ENCODE data around the gene TMEM178B.
"Not testable (repeated sequence)": the region's sequence is repeated elsewhere in the genome, so short reads cannot be mapped to it uniquely, and the experiment has no call there.

TMEM178B gene

GRCh38 chr7:141397236-141398163, 323.6 kb downstream of the TMEM178B start:
- no peak for DNase-seq

GRCh38 chr7:141400356-141400755, 326.5 kb downstream of the TMEM178B start:
- no peak for DNase-seq

- DNase-seq = no peak
Measured at GRCh38 chr7:141402277-141402996, 328.6 kb downstream of the TMEM178B start.

- DNase-seq = not testable (repeated sequence)
Measured at GRCh38 chr7:141403846-141404245, 330.0 kb downstream of the TMEM178B start.

GRCh38 chr7:141406347-141406746, 332.5 kb downstream of the TMEM178B start:
- DNase-seq = no peak

GRCh38 chr7:141407893-141408292, 334.0 kb downstream of the TMEM178B start:
- no peak for DNase-seq

GRCh38 chr7:141408440-141408839, 334.6 kb downstream of the TMEM178B start:
- no peak for DNase-seq

- DNase-seq = no peak
Measured at GRCh38 chr7:141409219-141409618, 335.4 kb downstream of the TMEM178B start.

GRCh38 chr7:141409801-141410329, 336.0 kb downstream of the TMEM178B start:
- no peak for DNase-seq

GRCh38 chr7:141410353-141411000, 336.6 kb downstream of the TMEM178B start:
- no peak for DNase-seq

GRCh38 chr7:141411133-141411532, 337.3 kb downstream of the TMEM178B start:
- no peak for DNase-seq

- DNase-seq = no peak
Measured at GRCh38 chr7:141415999-141416398, 342.1 kb downstream of the TMEM178B start.

GRCh38 chr7:141416650-141417270, 342.9 kb downstream of the TMEM178B start:
- no peak for DNase-seq

GRCh38 chr7:141417506-141417905, 343.6 kb downstream of the TMEM178B start:
- no peak for DNase-seq

- no peak for DNase-seq
Measured at GRCh38 chr7:141418066-141418465, 344.2 kb downstream of the TMEM178B start.

- DNase-seq = no peak
Measured at GRCh38 chr7:141421306-141421705, 347.4 kb downstream of the TMEM178B start.

GRCh38 chr7:141427134-141427533, 353.3 kb downstream of the TMEM178B start:
- no peak for DNase-seq

GRCh38 chr7:141430455-141431139, 356.7 kb downstream of the TMEM178B start:
- DNase-seq = no peak

GRCh38 chr7:141431140-141431479, 357.2 kb downstream of the TMEM178B start:
- no peak for DNase-seq

- no peak for DNase-seq
Measured at GRCh38 chr7:141431711-141432110, 357.8 kb downstream of the TMEM178B start.

GRCh38 chr7:141433698-141434097, 359.8 kb downstream of the TMEM178B start:
- no peak for DNase-seq

GRCh38 chr7:141436139-141436538, 362.3 kb downstream of the TMEM178B start:
- no peak for DNase-seq
